ENCODE data around the gene IL27RA.
A peak's percentile ranks its signal among the peaks of the same experiment; 100 is the strongest.

IL27RA gene

DNA sequence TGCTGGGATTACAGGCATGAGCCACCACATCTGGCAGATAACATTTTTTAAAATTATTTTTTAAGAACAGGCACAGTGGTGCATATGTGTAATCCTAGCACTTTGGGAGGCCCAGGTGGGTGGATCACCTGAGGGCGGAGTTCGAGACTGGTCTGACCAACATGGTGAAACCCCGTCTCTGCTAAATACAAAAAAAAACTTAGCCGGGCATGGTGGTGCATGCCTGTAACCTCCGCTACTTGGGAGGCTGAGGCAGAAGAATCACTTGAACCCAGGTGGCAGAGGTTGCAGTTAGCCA, 30.9 kb downstream of the IL27RA start:
- TF ChIP-seq CTCF (IDR thresholded peaks at IDR 0.05; ENCODE audit: low read depth, low read length) = no peak
- no peak overlapping the region for H3K4me3 ChIP-seq (ENCODE audit: low read depth, low read length)

DNA sequence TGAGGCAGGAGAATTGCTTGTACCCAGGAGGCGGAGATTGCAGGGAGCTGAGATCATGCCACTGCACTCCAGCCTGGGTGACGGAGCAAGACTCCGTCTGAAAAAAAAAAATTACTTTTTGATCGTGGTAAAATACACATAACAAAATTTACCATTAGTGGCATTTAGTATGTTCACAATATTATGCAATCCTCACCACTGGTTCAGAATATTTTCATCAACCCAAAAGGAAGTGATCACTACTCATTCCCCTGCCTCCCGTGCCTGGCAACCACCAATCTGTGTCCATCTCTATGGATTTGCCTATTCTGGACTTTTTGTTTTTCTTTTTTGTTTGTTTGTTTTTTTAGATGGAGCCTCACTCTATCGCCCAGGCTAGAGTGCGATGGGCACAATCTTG, 31.5 kb downstream of the IL27RA start:
- no peak for TF ChIP-seq CTCF (IDR thresholded peaks at IDR 0.05; ENCODE audit: low read depth, low read length)
- H3K4me3 ChIP-seq (ENCODE audit: low read depth, low read length) = no peak overlapping the region

GRCh38 chr19:14066134-14066533, 34.6 kb downstream of the IL27RA start:
- TF ChIP-seq CTCF (IDR thresholded peaks at IDR 0.05; ENCODE audit: low read depth, low read length) = no peak
- H3K4me3 ChIP-seq (ENCODE audit: low read depth, low read length) = no peak overlapping the region

- H3K4me3 ChIP-seq (ENCODE audit: low read depth, low read length) = no peak overlapping the region
- no peak for TF ChIP-seq CTCF (IDR thresholded peaks at IDR 0.05; ENCODE audit: low read depth, low read length)
Measured at GRCh38 chr19:14070268-14071050, 38.9 kb downstream of the IL27RA start.

DNA sequence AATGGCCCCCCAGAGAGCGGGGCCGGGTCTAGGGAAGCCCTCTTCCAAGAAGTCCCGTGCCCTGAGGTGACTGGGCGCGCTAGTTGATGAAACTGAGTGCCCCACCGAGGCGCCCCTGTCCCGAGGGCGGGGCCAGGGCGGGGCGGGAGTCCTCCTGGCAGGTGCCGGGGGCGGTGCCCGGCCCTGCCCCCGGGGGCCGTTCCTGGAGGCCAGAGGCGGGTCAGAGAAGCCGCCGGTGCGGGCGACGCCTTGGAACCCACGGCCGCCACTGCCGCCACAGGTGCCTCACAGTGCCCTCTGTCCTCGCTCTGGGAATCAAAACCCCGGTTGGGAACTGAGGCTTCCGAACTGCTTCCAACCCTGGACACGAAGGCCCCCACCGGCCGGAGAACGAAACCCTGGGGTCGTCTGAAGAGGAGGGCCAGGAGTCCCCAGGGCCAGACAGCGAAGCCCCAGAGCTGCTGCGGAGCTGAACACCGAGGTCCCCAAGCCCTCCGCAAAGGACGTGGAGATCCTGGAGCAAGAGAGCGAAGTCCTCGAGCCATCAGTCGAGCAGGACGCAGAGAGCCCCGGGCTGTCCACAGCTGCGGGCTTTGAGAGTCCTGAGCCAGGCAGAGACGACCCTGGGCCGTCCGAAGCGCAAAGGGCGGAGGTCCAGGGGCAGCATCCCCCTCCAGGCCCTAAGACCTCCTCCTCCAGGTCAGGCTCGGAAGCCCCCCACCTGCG, 41.1 kb downstream of the IL27RA start, which contains the start of gene MISP3:
TSS of gene MISP3 (plus strand) at position 252 of the 726 bp plus-strand sequence. CDS start 524 bp downstream, outside the sequence.
- peak within 1 kb of the TSS; percentile 74 for H3K4me3 ChIP-seq (ENCODE audit: low read depth, low read length)
- TF ChIP-seq CTCF (IDR thresholded peaks at IDR 0.05; ENCODE audit: low read depth, low read length) = peak; percentile 6; the same call in 1 of the 2 replicates

DNA sequence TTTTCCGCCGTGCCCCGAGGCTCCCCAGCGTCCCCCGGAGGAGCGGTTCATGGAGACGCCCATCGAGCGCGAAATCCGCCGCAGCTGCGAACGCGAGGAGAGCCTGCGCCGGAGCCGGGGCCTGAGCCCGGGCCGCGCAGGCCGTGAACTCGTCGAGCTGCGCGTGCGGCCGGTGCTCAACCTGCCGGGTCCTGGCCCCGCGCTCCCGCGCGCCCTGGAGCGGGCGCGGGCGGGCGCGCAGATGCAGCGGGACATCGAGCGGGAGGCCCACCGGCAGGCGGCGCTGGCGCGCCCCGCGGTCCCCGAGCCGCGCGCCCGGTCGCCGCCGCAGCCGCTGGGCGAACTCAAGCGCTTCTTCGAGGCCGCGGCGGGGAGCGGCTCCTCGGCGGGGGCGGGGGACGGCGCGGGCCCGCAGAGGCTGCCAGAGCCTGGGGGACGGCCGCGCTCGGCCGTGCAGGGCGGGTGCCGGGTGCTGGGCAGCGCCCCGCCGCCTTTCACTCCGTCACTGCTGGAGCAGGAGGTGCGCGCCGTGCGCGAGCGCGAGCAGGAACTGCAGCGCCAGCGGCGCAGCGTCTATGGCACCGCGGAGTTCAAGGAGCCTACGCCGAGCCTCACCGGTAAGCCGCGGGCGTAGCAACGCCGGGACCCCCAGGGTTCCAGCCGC, 41.8 kb downstream of the IL27RA start:
- no peak for TF ChIP-seq CTCF (IDR thresholded peaks at IDR 0.05; ENCODE audit: low read depth, low read length)
- H3K4me3 ChIP-seq (ENCODE audit: low read depth, low read length) = peak overlapping the region; percentile 74

Measured in WI38 (cell line).